Measurements from ENCODE around the gene KIAA2012.

KIAA2012 gene

DNA sequence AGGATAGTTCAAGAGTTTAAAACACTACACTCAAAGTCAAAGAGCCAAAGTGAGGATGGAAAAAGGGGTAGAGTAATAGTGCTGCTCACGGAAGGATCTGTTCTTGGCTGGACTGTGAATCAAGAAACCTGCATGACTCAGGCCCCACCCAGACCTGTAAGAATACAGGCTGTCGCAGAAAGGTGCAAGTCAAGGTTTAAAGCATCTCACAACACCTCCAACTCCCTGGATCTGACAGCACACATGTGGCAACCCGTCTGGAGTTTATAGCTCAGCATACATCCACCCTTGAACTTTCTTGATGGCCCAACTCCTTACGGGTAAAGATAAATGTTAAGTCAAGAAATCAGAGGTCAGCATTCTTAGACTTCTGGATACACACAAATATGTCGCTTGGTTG, 6.3 kb downstream of the KIAA2012 start:
- no peak for DNase-seq (ENCODE audit: low read depth, low spot score)

DNA sequence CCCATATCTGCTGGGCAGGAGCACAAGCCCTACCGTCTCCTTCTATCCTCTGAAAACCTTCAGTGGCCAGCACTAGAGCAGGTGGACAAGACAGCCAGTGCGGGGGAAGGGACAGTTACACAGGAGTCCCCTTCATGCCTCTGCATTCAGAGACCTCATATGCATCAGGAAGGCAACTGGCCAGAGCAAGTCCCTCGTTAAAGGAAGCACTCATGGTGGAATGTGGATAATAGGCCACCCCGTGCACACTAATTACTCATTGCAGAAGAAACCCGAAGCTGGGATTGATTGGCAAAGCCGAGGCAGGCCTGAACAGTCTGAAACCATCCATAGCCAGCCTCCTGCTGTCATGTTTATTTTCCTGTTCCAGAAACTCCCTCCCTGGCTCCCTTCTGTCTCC, 11.2 kb downstream of the KIAA2012 start:
- no peak for DNase-seq (ENCODE audit: low read depth, low spot score)

DNA sequence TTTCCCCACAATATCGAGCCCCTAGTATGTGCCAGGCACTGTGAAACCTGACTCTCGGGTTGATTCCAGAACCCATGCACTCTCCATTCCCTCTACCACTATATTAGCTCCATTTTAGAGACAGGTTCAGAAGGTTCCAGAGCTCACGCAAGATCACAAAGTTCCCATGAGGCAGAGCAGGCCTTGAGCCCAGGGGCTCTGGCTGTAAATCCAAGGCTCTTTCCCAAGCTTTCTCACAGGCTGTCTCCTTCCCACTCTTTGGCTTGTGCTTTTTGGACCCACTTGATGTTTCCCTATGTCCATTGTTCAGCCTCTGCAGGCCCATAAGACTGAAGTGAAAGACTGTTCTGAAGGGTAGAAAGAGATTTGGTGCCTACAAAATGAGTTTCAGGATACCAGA, 15.7 kb downstream of the KIAA2012 start:
- DNase-seq (ENCODE audit: low read depth, low spot score): no peak

DNA sequence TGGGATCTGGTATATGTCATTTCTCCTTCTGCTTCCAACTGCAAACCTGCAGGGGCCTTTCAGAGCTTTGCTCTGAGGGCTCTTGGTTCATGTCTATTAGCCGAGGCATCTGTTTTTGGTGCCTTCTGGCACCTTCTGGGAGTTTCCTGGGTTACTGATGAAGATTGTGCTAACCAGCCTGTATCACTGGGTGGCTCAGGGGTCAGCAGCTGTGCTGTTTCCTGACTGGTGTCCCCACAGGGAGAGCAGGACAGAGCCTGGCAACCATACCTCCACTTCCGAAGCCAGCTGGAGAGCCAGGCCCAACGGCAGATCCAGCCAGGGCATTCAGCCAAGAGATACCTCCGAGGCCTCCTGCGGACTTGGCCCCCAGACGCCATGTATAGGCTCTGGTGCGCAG, 17.5 kb downstream of the KIAA2012 start:
- DNase-seq (ENCODE audit: low read depth, low spot score): no peak

DNA sequence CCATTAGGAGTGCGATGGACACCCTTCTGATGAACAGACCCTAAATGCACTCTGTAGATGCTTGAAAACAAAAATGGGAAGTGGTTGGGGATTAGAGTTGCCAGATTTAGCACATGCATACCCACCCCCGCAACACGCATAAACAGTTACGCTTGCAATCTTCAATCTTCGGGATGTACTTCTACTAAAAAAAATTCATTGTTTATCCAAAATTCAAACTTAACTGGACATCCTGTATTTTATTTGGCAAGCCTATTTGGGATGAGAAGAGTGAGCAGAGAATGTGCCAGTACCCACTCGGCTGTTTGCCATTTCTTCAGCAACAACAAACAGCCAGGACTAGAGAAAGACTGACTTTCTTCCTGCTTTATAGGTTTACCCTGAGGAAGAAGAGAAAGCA, 18.4 kb downstream of the KIAA2012 start:
- DNase-seq (ENCODE audit: low read depth, low spot score): no peak

DNA sequence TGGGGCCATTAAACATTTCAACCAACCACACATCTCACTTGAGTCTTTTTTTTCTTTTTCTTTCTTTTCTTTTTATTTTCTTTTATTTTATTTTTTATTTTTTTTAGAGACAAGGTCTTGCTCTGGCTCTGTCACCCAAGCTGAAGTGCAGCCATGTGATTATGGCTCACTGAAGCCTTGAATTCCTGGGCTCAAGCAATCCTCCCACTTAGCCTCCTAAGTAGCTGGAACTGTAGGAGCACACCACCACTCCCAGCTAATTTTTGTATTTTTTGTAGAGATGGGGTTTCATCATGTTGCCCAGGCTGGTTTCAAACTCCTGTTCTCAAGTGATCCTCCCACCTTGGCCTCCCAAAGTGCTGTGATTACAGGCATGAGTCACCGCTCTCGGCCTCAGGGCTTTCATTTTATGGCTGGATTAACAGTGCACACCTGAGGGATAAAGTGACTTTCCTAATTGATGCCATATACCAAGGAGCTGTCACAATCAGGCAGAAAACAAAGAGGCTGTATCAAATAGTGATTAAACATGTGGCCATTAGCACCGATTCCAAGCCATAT, 21.5 kb downstream of the KIAA2012 start:
- DNase-seq (ENCODE audit: low read depth, low spot score): no peak

DNA sequence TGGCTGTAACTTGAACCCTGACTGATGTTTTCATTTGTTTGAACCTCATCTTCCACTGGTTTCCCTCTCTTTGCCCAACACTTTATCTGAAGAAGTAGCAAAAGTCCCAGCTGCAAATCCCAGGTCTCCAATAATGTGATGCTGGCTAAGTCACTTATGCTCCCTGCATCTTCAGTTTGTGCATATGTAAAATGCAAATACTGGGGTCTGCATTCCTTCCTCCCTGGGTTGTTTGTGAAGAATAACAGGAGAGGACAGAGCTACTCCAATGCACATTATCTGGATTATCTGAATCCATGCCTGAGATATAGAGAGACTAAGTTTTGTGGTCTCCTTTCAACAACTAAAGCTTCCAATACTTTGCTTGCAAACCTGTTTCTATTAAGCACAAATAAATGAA, 22.2 kb downstream of the KIAA2012 start:
- DNase-seq (ENCODE audit: low read depth, low spot score): no peak

DNA sequence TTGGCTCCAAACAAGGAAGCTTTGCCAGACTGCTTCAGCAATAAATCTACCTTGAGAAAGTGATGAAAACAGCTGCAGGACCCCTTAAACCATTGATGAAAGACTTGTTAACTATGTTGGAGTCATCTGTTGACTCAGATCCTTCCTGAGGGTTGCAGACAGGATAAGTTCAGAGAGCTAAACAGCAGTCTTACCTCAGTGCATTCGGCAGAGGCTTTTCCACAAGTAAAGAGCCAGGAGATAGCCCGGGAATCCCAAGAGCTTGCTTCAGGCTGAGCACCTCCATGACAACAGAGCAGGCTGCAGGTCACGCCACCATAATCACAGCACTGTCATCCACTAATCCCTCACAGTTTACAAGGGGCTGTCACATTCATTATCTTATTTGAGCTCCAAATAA, 23.7 kb downstream of the KIAA2012 start:
- no peak for DNase-seq (ENCODE audit: low read depth, low spot score)

DNA sequence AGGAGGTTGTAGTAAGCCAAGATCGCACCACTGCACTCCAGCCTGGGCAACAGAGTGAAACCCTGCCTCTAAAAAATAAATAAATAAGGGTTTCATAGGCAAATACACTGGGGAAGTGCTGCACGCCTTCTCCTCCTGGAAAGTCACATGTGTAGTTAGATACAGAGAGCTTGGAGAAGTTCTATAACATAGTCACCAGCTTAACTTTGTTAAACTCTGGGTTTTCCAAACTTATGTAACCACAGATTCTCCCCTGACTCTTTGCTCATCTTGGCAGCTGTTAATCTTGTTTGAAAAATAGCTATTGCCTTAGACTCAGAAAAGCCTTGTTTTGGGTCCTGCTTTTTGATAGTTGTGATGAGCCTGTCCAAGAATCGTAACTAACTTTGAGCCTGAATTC, 25.2 kb downstream of the KIAA2012 start:
- no peak for DNase-seq (ENCODE audit: low read depth, low spot score)

DNA sequence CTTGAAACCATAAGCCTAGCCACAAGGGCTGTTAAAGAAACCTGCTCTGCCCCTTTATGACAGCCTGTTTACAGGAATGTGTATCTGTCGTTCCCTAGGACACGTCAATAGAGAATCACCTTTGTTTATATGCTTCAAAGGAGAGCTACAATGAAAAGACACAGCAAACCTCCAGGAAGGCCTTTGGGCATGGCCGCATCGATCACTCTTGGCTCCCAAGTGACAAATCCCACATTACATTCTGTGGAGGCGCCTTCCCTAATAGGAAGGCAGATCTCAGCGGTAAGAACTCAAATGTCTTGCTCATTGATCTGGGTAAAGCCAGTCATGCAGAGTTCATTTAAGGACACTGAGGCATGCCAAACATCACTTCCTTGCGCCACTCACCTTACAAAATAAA, 26.5 kb downstream of the KIAA2012 start:
- no peak for DNase-seq (ENCODE audit: low read depth, low spot score)

DNA sequence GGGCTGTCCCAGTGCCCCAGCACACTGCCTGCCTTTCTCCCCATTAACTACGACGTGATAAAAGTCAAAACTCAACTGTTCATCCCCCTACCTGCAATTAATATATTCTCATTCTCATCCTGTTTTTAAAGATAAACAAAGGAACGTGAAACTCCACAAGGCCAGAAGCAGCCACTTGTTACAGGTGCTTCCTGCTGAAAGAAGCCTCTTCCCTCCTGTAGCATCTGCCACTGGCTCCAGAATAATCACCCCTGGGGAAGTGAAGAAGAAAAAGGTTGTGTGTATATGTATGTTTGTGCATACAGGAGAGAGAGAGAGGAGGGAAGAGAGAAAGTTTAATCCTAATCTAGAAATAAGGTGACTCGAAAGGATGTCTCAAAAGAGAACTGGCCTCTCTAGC, 27.1 kb downstream of the KIAA2012 start:
- no peak for DNase-seq (ENCODE audit: low read depth, low spot score)

DNA sequence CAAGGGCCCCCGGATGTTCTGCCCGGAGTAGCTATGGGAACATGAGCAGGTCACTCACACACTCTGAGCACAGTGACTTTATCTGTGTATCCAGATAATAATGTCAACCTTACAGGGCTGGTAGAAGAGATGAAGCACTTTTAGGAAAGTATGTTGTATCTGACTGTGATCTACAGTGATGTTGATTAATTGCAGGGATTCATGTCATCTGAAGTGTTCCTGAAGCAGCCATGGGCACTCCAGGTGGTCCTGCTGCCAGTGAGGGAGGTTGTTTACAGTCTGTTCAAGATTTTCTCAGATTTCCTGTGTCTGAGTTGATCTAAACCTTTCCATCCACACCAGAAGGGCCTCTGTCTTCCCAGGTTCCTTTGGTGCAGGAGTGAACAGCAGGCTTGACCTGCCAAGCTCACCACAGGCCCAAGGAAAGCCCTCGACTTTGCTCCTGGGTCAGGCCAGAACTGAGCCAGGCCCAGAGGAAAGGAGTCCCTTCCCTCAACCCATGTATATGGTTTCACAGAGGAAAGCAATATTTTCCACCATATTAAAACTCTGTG, 28.0 kb downstream of the KIAA2012 start:
- DNase-seq (ENCODE audit: low read depth, low spot score): no peak

DNA sequence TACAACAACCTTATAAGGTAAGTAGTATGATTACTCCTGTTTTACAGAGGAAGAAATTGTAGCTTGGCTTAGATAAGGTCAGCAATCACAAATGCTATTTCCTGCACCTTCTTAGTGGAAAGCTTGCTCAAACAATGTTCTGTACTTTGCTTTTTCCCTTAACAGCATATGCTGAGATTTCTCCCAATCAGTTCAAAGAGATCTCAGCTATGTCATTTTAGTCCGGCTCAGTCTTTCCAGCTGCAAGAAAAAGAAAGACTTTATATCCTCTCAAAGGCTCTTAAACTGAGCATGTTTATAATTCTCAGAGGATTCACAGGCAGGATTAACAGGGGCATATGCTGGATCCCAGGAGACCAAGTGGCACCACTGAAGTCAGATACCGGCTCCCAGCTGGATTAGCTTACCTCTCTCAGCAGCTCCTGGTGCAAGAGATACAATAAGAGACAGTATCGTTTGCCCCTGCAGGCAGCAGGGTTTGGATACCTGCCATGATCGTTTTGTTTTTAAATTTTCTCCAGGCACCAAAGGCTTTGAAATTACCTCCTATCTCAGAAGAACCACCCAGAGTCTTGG, 29.5 kb downstream of the KIAA2012 start:
- DNase-seq (ENCODE audit: low read depth, low spot score): no peak

DNA sequence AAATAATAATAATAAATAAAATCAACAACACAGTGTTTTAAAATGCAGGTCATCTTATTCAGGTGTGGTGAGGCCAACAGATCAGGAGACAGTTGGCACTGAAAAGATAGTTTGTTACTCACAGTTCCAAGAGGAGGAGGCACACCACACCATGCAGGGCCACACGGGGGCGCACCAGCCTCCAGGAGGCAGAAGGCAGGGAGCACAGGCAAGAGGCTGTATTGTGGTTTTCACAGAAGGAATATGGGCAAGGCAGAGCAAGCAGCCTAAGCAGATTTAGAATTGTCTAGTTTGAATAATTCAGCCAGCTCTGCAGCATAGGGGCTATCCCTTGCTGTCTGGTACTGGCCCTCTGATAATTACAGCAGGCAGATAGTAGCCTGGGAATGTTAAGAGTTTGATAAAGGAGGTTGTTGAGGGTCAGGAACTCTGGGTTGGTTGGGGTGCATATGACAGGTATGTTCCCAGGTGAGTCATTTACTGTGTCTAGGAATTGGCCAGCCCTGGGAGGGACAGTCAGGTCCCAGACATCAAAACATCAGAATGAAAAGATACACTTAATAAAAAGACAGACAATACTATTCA, 31.3 kb downstream of the KIAA2012 start:
- DNase-seq (ENCODE audit: low read depth, low spot score): no peak

DNA sequence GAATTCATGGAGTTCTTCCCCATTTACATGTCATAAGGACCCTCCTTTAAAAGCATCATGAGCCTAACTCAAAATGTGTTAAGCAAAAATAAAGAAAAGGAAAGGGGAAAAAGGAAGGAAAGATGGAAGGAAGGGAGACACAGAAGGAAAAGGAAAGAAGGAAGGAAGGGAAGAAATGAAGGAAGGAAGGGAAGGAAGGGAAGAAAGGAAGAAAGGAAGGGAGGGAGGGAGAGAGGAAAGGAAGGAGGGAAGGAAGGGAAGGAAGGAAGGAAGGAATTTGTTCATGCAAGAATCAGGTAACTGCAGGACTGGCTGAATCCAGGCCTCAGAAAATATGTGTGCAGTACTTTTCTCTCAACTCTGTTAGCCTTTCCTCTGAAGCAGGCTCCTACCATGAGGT, 32.0 kb downstream of the KIAA2012 start:
- no peak for DNase-seq (ENCODE audit: low read depth, low spot score)

DNA sequence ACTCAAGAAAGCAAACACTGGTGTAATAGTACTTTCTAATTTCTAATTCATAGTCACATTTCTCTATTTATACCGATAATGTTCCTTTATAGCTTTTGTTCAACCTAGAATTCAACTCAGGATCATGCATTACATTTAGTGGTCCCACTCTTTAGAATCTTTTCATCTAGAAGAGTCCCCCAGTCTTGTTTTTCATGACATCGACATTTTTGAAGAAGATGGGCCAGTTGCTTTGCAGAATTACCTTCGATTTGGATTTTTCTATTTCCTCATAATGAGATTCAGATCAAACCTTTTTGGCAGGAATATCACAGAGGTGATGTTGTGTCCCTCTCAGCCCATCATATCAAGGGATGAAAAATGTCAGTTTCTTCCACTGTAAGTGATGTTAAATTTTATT, 35.3 kb downstream of the KIAA2012 start:
- no peak for DNase-seq (ENCODE audit: low read depth, low spot score)

DNA sequence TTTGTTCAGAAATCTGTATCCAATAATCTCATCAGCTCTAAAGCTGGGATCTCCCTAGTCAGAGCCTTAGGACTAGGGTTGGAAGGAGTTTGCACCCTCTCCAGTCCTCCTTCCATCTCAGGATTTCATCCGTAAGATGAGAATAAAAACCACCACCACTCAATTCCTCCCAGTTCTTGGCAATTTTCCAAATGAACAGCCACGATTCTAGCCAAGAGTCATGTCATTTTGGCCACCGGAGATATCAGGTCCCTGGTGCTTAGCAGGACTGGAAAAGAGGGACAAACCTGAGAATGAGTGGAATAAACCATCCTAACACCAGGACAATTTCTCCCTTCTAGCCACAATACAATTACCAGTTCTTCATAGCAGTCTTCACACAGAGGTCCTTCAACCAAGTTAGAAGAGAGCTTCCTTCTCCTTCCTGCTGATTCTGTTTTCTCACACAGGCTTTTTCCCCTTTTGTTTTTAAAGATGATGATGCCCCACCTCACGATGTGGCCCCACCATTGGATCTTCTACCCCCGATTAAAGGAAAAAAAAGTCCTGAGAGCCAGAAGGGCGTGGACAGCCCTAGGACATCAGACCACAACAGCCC, 36.2 kb downstream of the KIAA2012 start:
- DNase-seq (ENCODE audit: low read depth, low spot score): no peak

DNA sequence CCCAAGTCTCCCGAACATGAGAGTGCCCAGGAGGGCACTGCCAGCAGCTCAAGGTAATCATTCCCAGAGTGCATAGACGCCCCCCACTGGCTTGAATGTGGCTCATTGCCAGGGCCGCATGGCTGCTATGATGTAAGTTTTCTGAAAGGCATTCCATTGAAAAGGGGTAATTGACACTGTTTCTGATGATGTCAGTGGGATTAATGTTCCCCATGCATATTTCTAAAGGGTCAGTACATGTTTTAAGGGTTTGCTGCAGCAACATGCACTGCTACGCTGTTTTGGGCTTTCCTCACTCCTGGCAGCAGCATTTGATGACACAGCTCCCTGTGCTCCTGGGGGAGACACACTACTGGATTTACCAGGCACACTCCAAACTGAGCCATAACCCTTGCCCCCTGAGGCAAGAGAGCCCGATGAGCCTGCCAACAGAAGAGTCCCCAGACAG, 36.7 kb downstream of the KIAA2012 start:
- no peak for DNase-seq (ENCODE audit: low read depth, low spot score)

DNA sequence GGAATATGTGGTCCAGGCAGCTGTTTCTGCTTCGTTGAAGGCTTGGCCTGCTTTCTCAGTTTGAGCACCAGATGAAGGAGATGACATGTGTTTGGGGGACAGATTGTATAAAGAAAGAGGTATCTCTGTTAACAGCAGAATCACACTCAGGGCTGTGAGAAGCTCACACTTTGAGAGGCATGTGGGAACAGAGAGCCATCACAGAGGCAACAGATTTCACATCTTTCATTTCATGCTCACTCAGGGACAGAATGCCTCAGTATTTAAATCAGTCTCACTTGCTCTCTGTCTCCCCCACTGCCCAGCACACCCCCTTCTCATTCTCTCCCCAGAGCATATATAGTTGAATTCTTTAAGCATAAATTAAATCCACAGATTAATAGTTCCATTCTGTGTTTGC, 37.4 kb downstream of the KIAA2012 start:
- no peak for DNase-seq (ENCODE audit: low read depth, low spot score)

DNA sequence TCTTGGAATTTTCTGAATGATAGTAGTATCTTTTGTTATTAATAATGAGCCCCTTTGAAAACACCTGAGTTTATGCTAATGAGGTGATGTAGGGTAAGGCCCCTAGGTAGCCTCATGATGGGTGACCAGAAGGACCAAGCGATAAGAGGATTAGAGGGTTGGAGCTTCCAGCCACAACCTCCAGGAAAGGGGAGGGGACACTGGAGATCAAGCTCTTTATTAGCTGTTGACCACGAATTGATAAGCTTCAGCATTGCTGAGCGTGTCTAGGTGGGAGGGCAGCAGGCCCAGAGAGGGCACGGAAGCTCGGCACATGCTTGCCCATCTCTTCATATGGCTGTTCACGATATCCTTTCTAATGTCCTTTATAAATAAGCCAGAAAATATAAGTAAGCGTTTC, 39.0 kb downstream of the KIAA2012 start:
- DNase-seq (ENCODE audit: low read depth, low spot score): no peak

DNA sequence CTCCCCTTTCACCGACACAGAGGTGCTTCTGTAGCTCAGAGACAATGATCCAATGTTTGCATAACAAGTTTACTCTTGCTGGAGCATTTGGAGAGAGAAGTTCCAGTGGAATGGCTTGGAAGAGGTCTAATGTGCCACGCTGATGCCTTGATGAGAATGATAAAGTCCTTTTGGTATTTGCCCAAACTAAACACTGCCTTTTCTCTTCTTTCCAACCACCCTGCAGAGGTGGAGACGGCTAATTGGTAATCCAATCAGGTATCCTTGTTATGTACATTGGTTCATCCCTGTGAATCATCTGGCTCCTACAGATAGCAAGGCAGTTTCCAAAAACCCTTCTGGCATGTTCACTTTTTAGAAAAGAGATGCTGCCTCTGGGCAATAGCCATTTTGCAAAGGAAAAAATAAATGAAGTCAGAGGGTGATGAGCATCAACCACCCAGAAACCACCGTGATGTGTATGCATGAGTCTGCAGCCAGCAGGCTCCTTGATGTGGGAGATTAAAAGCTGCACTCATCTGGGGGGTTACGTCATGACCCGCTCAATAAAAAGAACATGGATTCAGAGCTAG, 40.6 kb downstream of the KIAA2012 start:
- DNase-seq (ENCODE audit: low read depth, low spot score): no peak

DNA sequence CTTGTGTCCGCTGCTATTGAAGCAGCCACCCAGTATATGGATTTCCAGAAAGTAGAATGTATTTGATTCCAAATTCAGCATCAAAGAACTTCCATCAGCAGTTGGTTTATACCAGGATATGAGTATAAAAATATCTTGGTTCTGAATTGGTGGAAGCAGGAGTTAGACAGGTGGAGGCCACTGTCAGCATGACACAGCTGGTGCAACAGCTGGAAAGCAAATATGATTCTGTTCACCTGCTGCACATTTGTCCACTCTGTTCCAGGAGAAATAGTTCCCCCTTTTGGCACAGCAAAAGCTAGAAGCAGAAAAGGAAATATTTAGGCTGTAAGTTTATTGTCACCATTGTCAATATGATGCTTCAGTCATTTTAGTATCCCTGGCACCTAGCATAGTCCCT, 41.2 kb downstream of the KIAA2012 start:
- no peak for DNase-seq (ENCODE audit: low read depth, low spot score)

DNA sequence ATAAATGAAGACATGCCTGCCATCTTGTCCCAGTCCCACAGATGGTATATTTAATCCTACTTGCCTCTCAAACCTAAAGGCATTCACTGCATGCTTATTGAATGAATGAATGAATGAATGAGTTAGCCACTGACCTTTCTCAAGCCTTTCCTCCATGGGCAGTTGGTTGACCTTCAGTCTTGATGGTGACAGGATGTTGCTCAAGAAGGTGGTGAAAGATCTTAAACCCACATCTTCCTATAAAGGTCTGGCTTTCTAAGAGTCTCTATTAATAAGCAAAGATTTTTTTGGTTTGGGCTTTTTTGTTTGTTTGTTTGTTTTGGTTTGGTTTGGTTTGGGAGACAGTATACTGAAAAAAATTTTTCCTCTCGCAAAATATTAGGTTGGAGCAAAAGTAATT, 41.7 kb downstream of the KIAA2012 start:
- DNase-seq (ENCODE audit: low read depth, low spot score): no peak
